Hematopoietic multipotent progenitor cell treated with erythropoietin and hydrocortisone succinate and interleukin-3 and kit ligand, for 15 days (in vitro differentiated cells): ENCODE measurements around the gene FAM53C.
"Not testable (repeated sequence)": the region's sequence is repeated elsewhere in the genome, so short reads cannot be mapped to it uniquely, and the experiment has no call there.

Experiments used
- DNase-seq: peaks from one replicate; pipeline ENCODE4 v3.0.0-alpha.2; 2015; ENCODE audit warnings: low spot score

The FAM53C gene

GRCh38 chr5:138337685-138338410, at the start of gene FAM53C:
Gene FAM53C (plus strand): TSS chr5:138338266. CDS start chr5:138341336, 3,070 bp downstream.
- DNase-seq: peak; percentile 94

GRCh38 chr5:138289296-138289695, 48.8 kb upstream of the FAM53C start:
- no peak for DNase-seq

- DNase-seq: no peak
Observed at GRCh38 chr5:138303372-138303771, 34.7 kb upstream of the FAM53C start.

GRCh38 chr5:138305797-138306196, 32.3 kb upstream of the FAM53C start:
- DNase-seq: peak; percentile 90

GRCh38 chr5:138315751-138316278, 22.3 kb upstream of the FAM53C start:
- no peak for DNase-seq

GRCh38 chr5:138316355-138316754, 21.7 kb upstream of the FAM53C start:
- DNase-seq: no peak

GRCh38 chr5:138318211-138318610, 19.9 kb upstream of the FAM53C start:
- not testable (repeated sequence) for DNase-seq

- DNase-seq: no peak
Observed at GRCh38 chr5:138330813-138331448, 7.1 kb upstream of the FAM53C start.

GRCh38 chr5:138331449-138332368, 6.4 kb upstream of the FAM53C start, which contains the start of gene CDC25C:
Gene CDC25C (minus strand): TSS chr5:138331804. CDS start chr5:138331180, 624 bp downstream.
- DNase-seq: peak; percentile 100

- no peak for DNase-seq
Observed at GRCh38 chr5:138334867-138335447, 3.1 kb upstream of the FAM53C start.

GRCh38 chr5:138336952-138337684, 948 bp upstream of the FAM53C start:
- no peak for DNase-seq

GRCh38 chr5:138338411-138339090, 485 bp downstream of the FAM53C start:
- no peak for DNase-seq

- DNase-seq: no peak
Observed at GRCh38 chr5:138339091-138339456, 1.0 kb downstream of the FAM53C start.

- no peak for DNase-seq
Observed at GRCh38 chr5:138339464-138339863, 1.4 kb downstream of the FAM53C start.

- no peak for DNase-seq
Observed at GRCh38 chr5:138340008-138340407, 1.9 kb downstream of the FAM53C start.

- DNase-seq: no peak
Observed at GRCh38 chr5:138344887-138345622, 7.0 kb downstream of the FAM53C start.

GRCh38 chr5:138346889-138347288, 8.8 kb downstream of the FAM53C start:
- DNase-seq: no peak

GRCh38 chr5:138349852-138350562, 11.9 kb downstream of the FAM53C start:
- no peak for DNase-seq

- no peak for DNase-seq
Observed at GRCh38 chr5:138350563-138350890, 12.5 kb downstream of the FAM53C start.
